Stimulated activated memory B cell treated with anti-CD40 and anti-IgM and Interleukin-4, amounts not matched to agents 10 μg/mL and 1 μg/mL and 100 μg/mL, for 72 hours (primary cell): ENCODE measurements around the gene PTPRN2.
"Not testable (repeated sequence)": the region's sequence is repeated elsewhere in the genome, so short reads cannot be mapped to it uniquely, and the experiment has no call there.

Experiments used
- ATAC-seq: fragments of 150-1000 bp; cut with Tn5 transposase; 2 replicates; pipeline ENCODE4 v1.10.0; 2021
- H3K27ac Mint-ChIP-seq: one replicate; pipeline ENCODE4 v1.8.0; 2022; ENCODE audit warnings: mild to moderate bottlenecking, mixed read lengths
- H3K27me3 Mint-ChIP-seq: one replicate; pipeline ENCODE4 v1.8.0; 2022; ENCODE audit warnings: mixed read lengths
- H3K36me3 Mint-ChIP-seq: one replicate; pipeline ENCODE4 v1.8.0; 2022; ENCODE audit warnings: mixed read lengths
- H3K4me1 Mint-ChIP-seq: one replicate; pipeline ENCODE4 v1.8.0; 2022; ENCODE audit warnings: mixed read lengths
- H3K4me3 Mint-ChIP-seq: one replicate; pipeline ENCODE4 v1.8.0; 2022; ENCODE audit warnings: mild to moderate bottlenecking, moderate library complexity, mixed read lengths
- H3K9me3 Mint-ChIP-seq: one replicate; pipeline ENCODE4 v1.8.0; 2022; ENCODE audit warnings: mixed read lengths

Gene PTPRN2

GRCh38 chr7:157505646-157506045 lies 1082.0 kb downstream of the PTPRN2 start:
- no peaks in the 10 kb centered on the region for H3K36me3 Mint-ChIP-seq
- no peak overlapping the region for H3K4me3 Mint-ChIP-seq
- H3K9me3 Mint-ChIP-seq, result no peaks in the 10 kb centered on the region
- peaks cover 87% of the 10 kb centered on the region for H3K27me3 Mint-ChIP-seq
- H3K27ac Mint-ChIP-seq, result no peak overlapping the region
- no peak for ATAC-seq
- H3K4me1 Mint-ChIP-seq, result peaks cover 13% of the 10 kb centered on the region

- no peaks in the 10 kb centered on the region for H3K36me3 Mint-ChIP-seq
- peaks cover 13% of the 10 kb centered on the region for H3K4me1 Mint-ChIP-seq
- peaks cover 84% of the 10 kb centered on the region for H3K27me3 Mint-ChIP-seq
- H3K27ac Mint-ChIP-seq, result peak overlapping the region; percentile 22
- no peak for ATAC-seq
- no peak overlapping the region for H3K4me3 Mint-ChIP-seq
- H3K9me3 Mint-ChIP-seq, result no peaks in the 10 kb centered on the region
Measured at GRCh38 chr7:157503229-157503628, 1084.4 kb downstream of the PTPRN2 start.

- peaks cover 84% of the 10 kb centered on the region for H3K27me3 Mint-ChIP-seq
Measured at GRCh38 chr7:157502701-157503111, 1084.9 kb downstream of the PTPRN2 start.

GRCh38 chr7:157501581-157501980 lies 1086.0 kb downstream of the PTPRN2 start:
- H3K27ac Mint-ChIP-seq, result no peak overlapping the region
- no peak for ATAC-seq
- H3K36me3 Mint-ChIP-seq, result no peaks in the 10 kb centered on the region
- peaks cover 13% of the 10 kb centered on the region for H3K4me1 Mint-ChIP-seq
- H3K9me3 Mint-ChIP-seq, result no peaks in the 10 kb centered on the region
- H3K27me3 Mint-ChIP-seq, result peaks cover 84% of the 10 kb centered on the region
- no peak overlapping the region for H3K4me3 Mint-ChIP-seq

More at GRCh38 chr7:157502701-157503111, 1084.9 kb downstream of the PTPRN2 start:
- Mint-ChIP-seq H3K36me3 (no peaks in the 10 kb centered on the region), H3K4me1 (peaks cover 13% of the 10 kb centered on the region), H3K27ac (peak overlapping the region; percentile 22), H3K9me3 (no peaks in the 10 kb centered on the region), H3K4me3 (peak overlapping the region; percentile 44)
- ATAC-seq, result no peak

GRCh38 chr7:157500989-157501540 lies 1086.6 kb downstream of the PTPRN2 start:
- H3K27ac Mint-ChIP-seq, result not testable (repeated sequence)
- peaks cover 81% of the 10 kb centered on the region for H3K27me3 Mint-ChIP-seq

GRCh38 chr7:157500171-157500960 lies 1087.3 kb downstream of the PTPRN2 start:
- no peaks in the 10 kb centered on the region for H3K36me3 Mint-ChIP-seq
- ATAC-seq, result no peak
- no peak overlapping the region for H3K27ac Mint-ChIP-seq
- peaks cover 74% of the 10 kb centered on the region for H3K27me3 Mint-ChIP-seq
- no peaks in the 10 kb centered on the region for H3K9me3 Mint-ChIP-seq
- H3K4me3 Mint-ChIP-seq, result no peak overlapping the region
- H3K4me1 Mint-ChIP-seq, result peaks cover 13% of the 10 kb centered on the region

More at GRCh38 chr7:157500989-157501540, 1086.6 kb downstream of the PTPRN2 start:
- not testable (repeated sequence) for H3K9me3 Mint-ChIP-seq, H3K4me3 Mint-ChIP-seq, H3K36me3 Mint-ChIP-seq, ATAC-seq
- H3K4me1 Mint-ChIP-seq, result peaks cover 13% of the 10 kb centered on the region

GRCh38 chr7:157499835-157500153 lies 1087.8 kb downstream of the PTPRN2 start:
- H3K9me3 Mint-ChIP-seq, result no peaks in the 10 kb centered on the region
- peaks cover 13% of the 10 kb centered on the region for H3K4me1 Mint-ChIP-seq
- no peaks in the 10 kb centered on the region for H3K36me3 Mint-ChIP-seq
- H3K27me3 Mint-ChIP-seq, result peaks cover 74% of the 10 kb centered on the region
- no peak for ATAC-seq
- H3K27ac Mint-ChIP-seq, result no peak overlapping the region
- H3K4me3 Mint-ChIP-seq, result no peak overlapping the region

GRCh38 chr7:157499121-157499834 lies 1088.3 kb downstream of the PTPRN2 start:
- H3K9me3 Mint-ChIP-seq, result no peaks in the 10 kb centered on the region
- no peak for ATAC-seq

GRCh38 chr7:157498657-157499056 lies 1089.0 kb downstream of the PTPRN2 start:
- Mint-ChIP-seq H3K27me3 (peaks cover 74% of the 10 kb centered on the region), H3K9me3 (no peaks in the 10 kb centered on the region), H3K4me3 (no peak overlapping the region), H3K27ac (no peak overlapping the region), H3K4me1 (peaks cover 13% of the 10 kb centered on the region), H3K36me3 (no peaks in the 10 kb centered on the region)
- ATAC-seq, result no peak

More at GRCh38 chr7:157499121-157499834, 1088.3 kb downstream of the PTPRN2 start:
- Mint-ChIP-seq H3K36me3 (no peaks in the 10 kb centered on the region), H3K27me3 (peaks cover 74% of the 10 kb centered on the region), H3K4me3 (no peak overlapping the region), H3K27ac (no peak overlapping the region), H3K4me1 (peaks cover 13% of the 10 kb centered on the region)

GRCh38 chr7:157497744-157498651 lies 1089.6 kb downstream of the PTPRN2 start:
- Mint-ChIP-seq H3K4me3 (no peak overlapping the region), H3K4me1 (peaks cover 11% of the 10 kb centered on the region), H3K36me3 (no peaks in the 10 kb centered on the region), H3K27ac (no peak overlapping the region), H3K9me3 (no peaks in the 10 kb centered on the region), H3K27me3 (peaks cover 71% of the 10 kb centered on the region)
- no peak for ATAC-seq

- H3K9me3 Mint-ChIP-seq, result no peaks in the 10 kb centered on the region
- H3K27ac Mint-ChIP-seq, result no peak overlapping the region
- H3K36me3 Mint-ChIP-seq, result no peaks in the 10 kb centered on the region
- no peak for ATAC-seq
- no peak overlapping the region for H3K4me3 Mint-ChIP-seq
- H3K4me1 Mint-ChIP-seq, result peaks cover 4% of the 10 kb centered on the region
- peaks cover 64% of the 10 kb centered on the region for H3K27me3 Mint-ChIP-seq
Measured at GRCh38 chr7:157497367-157497743, 1090.3 kb downstream of the PTPRN2 start.

- no peak for ATAC-seq
- H3K36me3 Mint-ChIP-seq, result no peaks in the 10 kb centered on the region
- H3K9me3 Mint-ChIP-seq, result no peaks in the 10 kb centered on the region
- no peak overlapping the region for H3K4me3 Mint-ChIP-seq
- peaks cover 59% of the 10 kb centered on the region for H3K27me3 Mint-ChIP-seq
- H3K4me1 Mint-ChIP-seq, result no peaks in the 10 kb centered on the region
- H3K27ac Mint-ChIP-seq, result no peak overlapping the region
Measured at GRCh38 chr7:157496416-157497275, 1091.0 kb downstream of the PTPRN2 start.

GRCh38 chr7:157495594-157495993 lies 1092.0 kb downstream of the PTPRN2 start:
- no peaks in the 10 kb centered on the region for H3K36me3 Mint-ChIP-seq
- peak; percentile 66 for ATAC-seq
- H3K4me1 Mint-ChIP-seq, result peaks cover 6% of the 10 kb centered on the region
- no peak overlapping the region for H3K27ac Mint-ChIP-seq
- H3K4me3 Mint-ChIP-seq, result no peak overlapping the region
- peaks cover 2% of the 10 kb centered on the region for H3K9me3 Mint-ChIP-seq
- peaks cover 59% of the 10 kb centered on the region for H3K27me3 Mint-ChIP-seq

- H3K36me3 Mint-ChIP-seq, result no peaks in the 10 kb centered on the region
- ATAC-seq, result no peak
- H3K4me1 Mint-ChIP-seq, result peaks cover 9% of the 10 kb centered on the region
- peaks cover 4% of the 10 kb centered on the region for H3K9me3 Mint-ChIP-seq
- H3K27ac Mint-ChIP-seq, result no peak overlapping the region
- no peak overlapping the region for H3K4me3 Mint-ChIP-seq
- H3K27me3 Mint-ChIP-seq, result peaks cover 59% of the 10 kb centered on the region
Measured at GRCh38 chr7:157495177-157495553, 1092.5 kb downstream of the PTPRN2 start.
